Neural cell (in vitro differentiated cells): ENCODE measurements around the gene NBPF11. TPM values are rescaled to one million over a fixed set of nuclear protein-coding genes. Genes with fewer than 3 reads are reported as not detected.
"Not testable (repeated sequence)": the region's sequence is repeated elsewhere in the genome, so short reads cannot be mapped to it uniquely, and the experiment has no call there.

Experiments used
- H2AFZ ChIP-seq: fragments of 200-600, 300-800 bp; sonication (generic), shearing (Covaris generic); 2 replicates; pipeline ENCODE4 v1.6.0; 2014; ENCODE audit warnings: low read depth, mild to moderate bottlenecking, antibody characterized with exemption, low read length, moderate library complexity
- H3F3A ChIP-seq: fragments of 200-600 bp; shearing (Covaris generic); 2 replicates; pipeline ENCODE4 v1.6.1; 2016; ENCODE audit warnings: mild to moderate bottlenecking, moderate library complexity, mixed read lengths, antibody characterized with exemption, low read length; ENCODE audit not compliant: insufficient read depth, poor library complexity, severe bottlenecking
- H3K27ac ChIP-seq: fragments of 200-600, 300-800 bp; sonication (generic), shearing (Covaris generic); 2 replicates; pipeline ENCODE4 v1.5.1; 2014; ENCODE audit warnings: mild to moderate bottlenecking, low read length, moderate library complexity
- H3K27me3 ChIP-seq: fragments of 300-800, 200-600 bp; sonication (generic), shearing (Covaris generic); 2 replicates; pipeline ENCODE4 v1.6.0; 2014; ENCODE audit warnings: mild to moderate bottlenecking, low read depth, low read length, moderate library complexity; ENCODE audit not compliant: insufficient read depth
- H3K36me3 ChIP-seq: fragments of 300-800, 200-600 bp; sonication (generic), shearing (Covaris generic); 2 replicates; pipeline ENCODE4 v1.5.1; 2014; ENCODE audit warnings: mild to moderate bottlenecking, antibody characterized with exemption, low read length, moderate library complexity; ENCODE audit not compliant: insufficient read depth
- H3K4me2 ChIP-seq: fragments of 300-800, 200-600 bp; sonication (generic), shearing (Covaris generic); 2 replicates; pipeline ENCODE4 v1.6.0; 2014; ENCODE audit warnings: mild to moderate bottlenecking, low read length
- H3K4me3 ChIP-seq: fragments of 300-800, 200-600 bp; sonication (generic), shearing (Covaris generic); 2 replicates; pipeline ENCODE4 v1.5.1; 2014; ENCODE audit warnings: mild to moderate bottlenecking, low read length, moderate library complexity
- H3K79me2 ChIP-seq: fragments of 200-600 bp; shearing (Covaris generic); replicated peaks from 2 replicates; pipeline ENCODE4 v1.6.0; 2014; ENCODE audit warnings: mild to moderate bottlenecking, low read length, moderate library complexity; ENCODE audit not compliant: insufficient read depth
- H3K9ac ChIP-seq: fragments of 300-800, 200-600 bp; sonication (generic), shearing (Covaris generic); 2 replicates; pipeline ENCODE4 v1.6.1; 2016; ENCODE audit warnings: mild to moderate bottlenecking, low read length, mixed read lengths
- H3K9me2 ChIP-seq: fragments of 200-600 bp; shearing (Covaris generic); 2 replicates; pipeline ENCODE4 v1.6.1; 2016; ENCODE audit warnings: mild to moderate bottlenecking, low read length, mixed read lengths; ENCODE audit not compliant: insufficient read depth
- H3K9me3 ChIP-seq: fragments of 200-600, 300-800 bp; sonication (generic), shearing (Covaris generic); 2 replicates; pipeline ENCODE4 v1.6.1; 2016; ENCODE audit warnings: mild to moderate bottlenecking, mixed run types, low read length, moderate library complexity, mixed read lengths
- H4K20me1 ChIP-seq: fragments of 200-600 bp; shearing (Covaris generic); 2 replicates; pipeline ENCODE4 v1.6.1; 2016; ENCODE audit warnings: mild to moderate bottlenecking, mixed run types; ENCODE audit not compliant: insufficient read depth
- polyA plus RNA-seq: library from polyadenylated mRNA; depleted of rRNA; stranded (reverse); fragments of >200 nt; gene quantifications from 2 replicates; pipeline ENCODE4 v1.2.3, GENCODE V29; 2014

NBPF11 gene
- polyA plus RNA-seq, 1 donor from 2014 or later, result 21.8 TPM

- H3K27ac ChIP-seq, H3K79me2 ChIP-seq, H3K27me3 ChIP-seq, H3K9me2 ChIP-seq, H4K20me1 ChIP-seq, H2AFZ ChIP-seq, H3F3A ChIP-seq, H3K4me3 ChIP-seq, H3K9me3 ChIP-seq, H3K4me2 ChIP-seq, H3K36me3 ChIP-seq, H3K9ac ChIP-seq: not testable (repeated sequence)
Measured at GRCh38 chr1:148081205-148081604, 70.9 kb downstream of the NBPF11 start.

- H3K9me2 ChIP-seq, H3K36me3 ChIP-seq, H3F3A ChIP-seq, H3K9ac ChIP-seq, H3K27me3 ChIP-seq, H4K20me1 ChIP-seq, H2AFZ ChIP-seq, H3K9me3 ChIP-seq, H3K4me3 ChIP-seq, H3K79me2 ChIP-seq, H3K27ac ChIP-seq, H3K4me2 ChIP-seq: not testable (repeated sequence)
Measured at GRCh38 chr1:148078632-148079519, 73.2 kb downstream of the NBPF11 start.

GRCh38 chr1:148078090-148078489 lies 74.0 kb downstream of the NBPF11 start:
- not testable (repeated sequence) for H3F3A ChIP-seq, H2AFZ ChIP-seq, H4K20me1 ChIP-seq, H3K9me3 ChIP-seq, H3K4me2 ChIP-seq, H3K9ac ChIP-seq, H3K36me3 ChIP-seq, H3K27me3 ChIP-seq, H3K79me2 ChIP-seq, H3K27ac ChIP-seq, H3K9me2 ChIP-seq, H3K4me3 ChIP-seq

GRCh38 chr1:148077458-148077857 lies 74.6 kb downstream of the NBPF11 start:
- H3K36me3 ChIP-seq, H3K4me3 ChIP-seq, H3K9me2 ChIP-seq, H3K79me2 ChIP-seq, H3F3A ChIP-seq, H3K27me3 ChIP-seq, H3K27ac ChIP-seq, H3K9ac ChIP-seq, H2AFZ ChIP-seq, H3K9me3 ChIP-seq, H3K4me2 ChIP-seq, H4K20me1 ChIP-seq: not testable (repeated sequence)

- not testable (repeated sequence) for H3K27ac ChIP-seq, H3K4me3 ChIP-seq, H3K4me2 ChIP-seq, H3F3A ChIP-seq, H3K36me3 ChIP-seq, H3K9me2 ChIP-seq, H3K27me3 ChIP-seq, H3K9ac ChIP-seq, H3K79me2 ChIP-seq, H4K20me1 ChIP-seq, H2AFZ ChIP-seq, H3K9me3 ChIP-seq
Measured at GRCh38 chr1:148073392-148073791, 78.7 kb downstream of the NBPF11 start.

GRCh38 chr1:148068606-148069005 lies 83.5 kb downstream of the NBPF11 start:
- H3K36me3 ChIP-seq, H4K20me1 ChIP-seq, H3K9me2 ChIP-seq, H2AFZ ChIP-seq, H3K9me3 ChIP-seq, H3K4me2 ChIP-seq, H3K27me3 ChIP-seq, H3F3A ChIP-seq, H3K79me2 ChIP-seq, H3K27ac ChIP-seq, H3K9ac ChIP-seq, H3K4me3 ChIP-seq: not testable (repeated sequence)

GRCh38 chr1:148068201-148068600 lies 83.9 kb downstream of the NBPF11 start:
- H3F3A ChIP-seq, H3K9me2 ChIP-seq: not testable (repeated sequence)

GRCh38 chr1:148060294-148060701 lies 91.8 kb downstream of the NBPF11 start:
- not testable (repeated sequence) for H3K36me3 ChIP-seq, H3K79me2 ChIP-seq, H3K27me3 ChIP-seq, H3K9me3 ChIP-seq, H3K4me2 ChIP-seq, H3K9ac ChIP-seq, H2AFZ ChIP-seq, H3K9me2 ChIP-seq, H3K27ac ChIP-seq, H3K4me3 ChIP-seq, H4K20me1 ChIP-seq, H3F3A ChIP-seq

More at GRCh38 chr1:148068201-148068600, 83.9 kb downstream of the NBPF11 start:
- H3K9ac ChIP-seq, H3K9me3 ChIP-seq, H3K27ac ChIP-seq, H3K79me2 ChIP-seq, H3K4me3 ChIP-seq, H4K20me1 ChIP-seq, H3K36me3 ChIP-seq, H2AFZ ChIP-seq, H3K4me2 ChIP-seq, H3K27me3 ChIP-seq: not testable (repeated sequence)
